T-helper 2 cell (primary cell): ENCODE measurements around the gene KRT39.
"Not testable (repeated sequence)": the region's sequence is repeated elsewhere in the genome, so short reads cannot be mapped to it uniquely, and the experiment has no call there.

ENCODE experiments used
- DNase-seq, 5 experiments: peaks; one replicate each; pipeline versions ENCODE4 v3.0.0 to v3.0.0-alpha.2; 2012 to 2022
- total RNA-seq, 2 donors: gene quantifications; one replicate each; lab custom pipeline; 2026; lab: John Stamatoyannopoulos, UW

The KRT39 gene
- 0 reads per million in 2 donors for total RNA-seq

DNA sequence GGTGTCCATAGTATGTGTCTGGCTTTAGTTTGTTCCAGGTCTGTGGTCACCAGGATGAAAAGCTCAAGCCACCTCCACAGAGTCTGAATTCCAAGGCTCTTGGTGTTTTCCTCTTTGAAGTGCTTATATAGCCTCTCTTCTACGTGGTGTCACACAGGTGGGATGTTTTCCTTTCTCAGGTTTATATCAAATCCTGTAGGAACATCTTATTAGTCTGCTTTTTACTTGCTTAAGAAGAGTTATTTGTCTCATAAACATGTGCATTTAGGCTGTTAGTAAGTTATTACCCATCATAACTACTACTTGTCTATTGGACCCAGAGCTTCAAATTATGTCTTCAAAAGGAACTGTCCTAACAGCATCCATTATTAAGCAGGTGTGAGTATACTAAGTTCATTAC is at the start of gene KRT39:
KRT39 (minus strand) TSS at position 101 of the 400 bp plus-strand sequence; CDS start at position 9, 92 bp downstream.
- no peak for DNase-seq

- DNase-seq, result no peak
Observed at GRCh38 chr17:41015454-41015853, 48.7 kb upstream of the KRT39 start.

DNA sequence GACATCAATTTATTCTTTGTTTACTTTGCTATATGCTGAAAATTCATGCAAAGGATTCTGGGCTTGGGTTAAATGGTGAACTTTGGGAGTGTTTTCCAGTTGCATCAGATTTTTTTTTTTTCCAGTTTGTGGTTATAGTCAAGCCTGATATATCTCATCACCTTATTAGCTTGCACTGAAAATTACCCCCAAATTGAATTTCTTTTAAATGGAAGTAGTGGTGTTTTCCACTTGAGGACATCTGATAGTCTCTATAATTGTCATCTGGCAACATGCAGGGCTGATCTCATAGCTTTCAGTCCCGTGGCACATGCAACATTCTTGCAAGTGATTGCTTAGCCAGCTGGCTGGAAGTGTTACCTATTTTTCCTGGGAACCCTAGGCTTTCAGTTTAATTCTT is 46.9 kb upstream of the KRT39 start:
- DNase-seq, result no peak

DNA sequence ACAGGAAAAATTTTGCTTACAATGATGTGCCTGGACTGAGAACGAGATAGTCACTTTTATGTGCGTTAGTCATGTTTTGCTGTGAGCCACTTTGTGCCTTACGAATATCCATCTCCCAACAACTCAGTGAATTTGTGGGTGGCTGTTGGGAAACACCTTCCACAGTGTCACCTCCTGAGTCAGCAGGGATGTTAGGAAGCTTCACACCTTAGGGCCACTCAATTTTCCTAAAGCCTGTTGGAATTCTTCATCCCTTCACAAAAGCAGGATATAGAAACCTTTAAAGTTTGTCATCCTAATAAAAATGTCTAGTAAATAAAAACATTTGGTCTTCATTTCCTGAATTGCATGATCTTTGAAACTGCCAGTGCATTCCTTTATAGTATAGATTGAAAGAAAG is 46.4 kb upstream of the KRT39 start:
- DNase-seq, result no peak

DNA sequence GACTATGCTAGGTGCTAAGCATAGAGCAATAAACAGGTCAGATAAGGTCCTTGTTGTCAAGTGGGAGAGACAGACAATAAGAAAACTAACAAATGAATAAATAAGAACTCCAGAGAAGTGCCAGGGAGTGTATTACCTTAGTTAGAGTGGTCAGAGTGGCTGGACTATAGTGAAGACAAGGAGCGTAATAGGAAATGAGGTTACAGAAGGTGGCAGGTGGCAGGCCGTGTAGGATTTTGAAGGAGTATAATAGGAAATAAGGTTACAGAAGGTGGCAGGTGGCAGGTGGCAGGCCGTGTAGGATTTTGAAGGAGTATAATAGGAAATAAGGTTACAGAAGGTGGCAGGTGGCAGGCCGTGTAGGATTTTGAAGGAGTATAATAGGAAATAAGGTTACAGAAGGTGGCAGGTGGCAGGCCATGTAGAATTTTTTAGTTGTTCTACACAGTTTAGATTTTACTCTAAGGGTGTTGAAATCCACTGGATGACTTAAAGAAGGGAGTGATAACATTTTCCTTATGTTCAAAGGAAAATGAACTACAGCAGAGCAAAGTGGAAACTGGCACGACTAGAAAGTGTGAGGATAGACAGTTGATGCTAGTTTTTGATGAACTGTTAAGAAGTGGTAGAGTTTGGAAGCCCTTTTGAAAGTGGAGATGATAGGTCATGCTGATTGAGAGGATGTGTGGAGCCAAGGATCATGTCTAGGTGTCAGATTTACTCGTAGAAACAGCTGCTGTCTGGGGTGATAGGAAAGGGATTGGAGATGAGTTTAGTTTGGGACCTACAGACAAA is 45.8 kb upstream of the KRT39 start:
- DNase-seq, result no peak

DNA sequence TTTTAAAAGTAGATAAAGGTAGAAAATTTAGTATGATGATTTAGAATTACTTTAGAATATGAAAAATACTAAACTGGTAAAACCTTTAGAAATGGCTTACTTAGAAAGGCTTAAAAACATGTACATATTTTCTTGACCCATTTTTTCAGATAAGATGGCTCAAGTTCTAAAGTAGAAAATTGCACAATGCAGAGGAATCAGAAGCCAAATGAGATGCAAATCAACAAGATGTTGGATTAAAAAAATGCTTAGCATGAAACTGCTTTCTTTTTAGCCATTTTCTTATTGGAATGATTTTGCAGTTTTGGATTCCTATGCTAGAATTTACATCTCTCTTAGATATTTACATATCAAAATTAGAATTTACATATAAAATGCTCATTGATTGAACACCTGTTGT is 43.7 kb upstream of the KRT39 start:
- no peak for DNase-seq

DNA sequence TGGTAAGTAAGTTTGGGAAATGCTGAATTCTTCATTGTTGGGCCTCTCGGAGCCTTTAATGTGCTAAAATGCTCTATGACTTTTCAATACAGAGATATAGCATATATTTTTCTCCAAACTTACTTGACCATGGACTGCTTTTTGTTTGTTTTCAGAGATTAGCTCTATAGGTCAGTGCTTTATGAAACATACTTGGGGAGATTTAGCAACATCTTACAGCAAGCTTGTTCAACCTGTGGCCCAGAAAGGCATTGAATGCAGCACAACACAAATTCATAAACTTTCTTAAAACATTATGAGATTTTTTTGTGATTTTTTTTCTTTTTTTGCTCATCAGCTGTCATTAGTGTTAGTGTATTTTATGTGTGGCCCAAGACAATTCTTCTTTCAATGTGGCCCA is 43.2 kb upstream of the KRT39 start:
- no peak for DNase-seq

DNA sequence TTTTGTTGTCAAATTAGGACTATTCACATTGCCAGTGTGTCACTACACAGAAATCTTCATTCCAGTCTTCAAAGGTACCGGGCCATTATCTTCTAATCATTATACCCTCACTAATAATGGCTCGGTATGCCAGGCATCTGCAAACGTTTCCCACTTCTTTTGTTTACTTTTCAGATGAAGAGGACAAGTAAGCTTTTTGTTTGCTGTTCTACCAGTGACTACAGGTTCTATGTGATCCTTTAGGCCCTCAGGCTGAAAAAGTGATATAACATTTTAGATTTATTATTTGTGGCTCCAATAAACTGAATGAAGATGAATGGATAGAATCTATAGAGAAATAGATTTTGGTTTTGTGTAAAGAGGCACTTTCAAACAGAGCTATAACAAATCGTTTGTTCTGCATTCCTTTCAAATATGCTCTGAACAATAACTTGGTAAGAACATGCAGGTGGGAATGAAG is 42.6 kb upstream of the KRT39 start:
- DNase-seq, result no peak

- DNase-seq, result no peak
Observed at GRCh38 chr17:41008811-41009210, 42.1 kb upstream of the KRT39 start, which contains the start of gene KRTAP3-1. Gene KRTAP3-1 (minus strand): TSS chr17:41009128. CDS start chr17:41009074, 54 bp downstream.

- DNase-seq, result no peak
Observed at GRCh38 chr17:41004397-41004796, 37.6 kb upstream of the KRT39 start.

DNA sequence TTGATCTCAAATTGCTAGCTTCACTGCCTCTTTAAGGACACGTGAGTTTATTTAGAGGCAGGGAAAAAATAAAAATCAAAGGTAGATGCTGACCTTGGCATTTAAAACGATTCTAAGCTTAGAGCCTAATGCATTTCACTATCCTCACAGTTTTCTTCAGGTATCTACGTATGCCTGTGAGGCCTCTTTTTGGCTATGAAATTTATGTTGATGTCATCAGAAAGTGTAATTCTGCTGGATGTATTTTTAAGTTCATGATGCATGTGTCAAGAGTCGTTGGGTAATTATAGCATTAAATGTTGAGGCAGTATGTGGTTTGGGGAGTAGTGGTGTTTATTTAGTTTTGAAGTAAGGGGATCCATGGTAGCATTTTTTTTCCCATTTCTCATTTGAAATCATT is 37.2 kb upstream of the KRT39 start:
- DNase-seq, result no peak

DNA sequence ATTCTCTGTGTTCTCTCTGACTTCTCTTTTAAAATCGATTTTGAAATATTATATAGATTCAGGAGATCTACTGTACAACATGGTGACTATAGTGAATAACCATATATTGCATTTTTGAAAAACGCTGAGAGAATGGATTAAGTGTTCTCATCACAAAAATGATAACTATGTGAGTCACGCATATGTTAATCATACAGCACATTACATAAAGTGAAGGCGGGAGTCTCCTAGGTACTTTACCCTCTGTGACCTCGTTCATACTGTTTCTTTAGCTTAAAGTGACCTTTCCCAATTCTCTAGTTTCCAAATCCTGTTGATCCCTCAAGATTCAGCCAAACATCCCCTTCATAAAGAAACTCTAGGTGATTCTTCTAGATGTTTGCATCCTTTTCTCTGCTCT is 36.1 kb upstream of the KRT39 start:
- no peak for DNase-seq

GRCh38 chr17:41001795-41002194 is 35.0 kb upstream of the KRT39 start:
- no peak for DNase-seq

DNA sequence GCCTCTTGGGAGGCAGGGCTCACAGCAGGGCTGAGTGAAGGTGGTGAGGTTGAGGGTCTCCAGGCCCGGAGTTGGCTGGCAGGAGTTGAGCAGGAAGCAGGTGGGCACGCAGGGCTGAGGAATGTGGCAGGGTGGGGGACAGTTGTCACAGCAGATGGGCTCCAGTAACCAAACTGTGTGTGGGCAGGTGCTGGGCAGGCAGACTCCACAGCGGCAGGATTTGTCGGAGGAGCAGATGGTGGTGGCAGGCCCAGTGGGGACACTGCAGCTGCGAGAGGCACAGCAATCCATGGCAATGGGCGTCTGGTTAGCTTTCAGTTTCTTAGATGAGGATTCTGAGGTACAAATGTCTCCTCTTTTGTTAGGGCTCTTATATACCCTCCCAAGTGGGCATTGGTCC is 32.8 kb upstream of the KRT39 start, which contains the start of gene KRTAP3-2:
KRTAP3-2 (minus strand) TSS at position 344 of the 400 bp plus-strand sequence; CDS start at position 291, 53 bp downstream.
- not testable (repeated sequence) for DNase-seq

- DNase-seq, result no peak
Observed at GRCh38 chr17:40997361-40997760, 30.6 kb upstream of the KRT39 start.

- DNase-seq, result no peak
Observed at GRCh38 chr17:40996829-40997228, 30.1 kb upstream of the KRT39 start.

- DNase-seq, result no peak
Observed at GRCh38 chr17:40995116-40995515, 28.4 kb upstream of the KRT39 start.

DNA sequence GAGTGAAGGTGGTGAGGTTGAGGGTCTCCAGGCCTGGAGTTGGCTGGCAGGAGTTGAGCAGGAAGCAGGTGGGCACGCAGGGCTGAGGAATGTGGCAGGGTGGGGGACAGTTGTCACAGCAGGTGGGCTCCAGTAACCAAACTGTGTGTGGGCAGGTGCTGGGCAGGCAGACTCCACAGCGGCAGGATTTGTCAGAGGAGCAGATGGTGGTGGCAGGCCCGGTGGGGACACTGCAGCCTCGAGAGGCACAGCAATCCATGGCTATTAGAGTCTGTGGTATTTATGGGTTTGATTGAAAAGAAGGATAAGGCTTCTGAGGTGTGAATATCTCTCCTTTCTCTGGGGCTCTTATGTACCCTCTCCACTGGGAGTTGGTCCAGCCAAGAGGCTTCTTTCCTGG is 27.1 kb upstream of the KRT39 start, which contains the start of gene KRTAP3-3:
KRTAP3-3 (minus strand) TSS at position 326 of the 400 bp plus-strand sequence; CDS start at position 259, 67 bp downstream.
- DNase-seq, result no peak

- DNase-seq, result no peak
Observed at GRCh38 chr17:40993084-40993483, 26.3 kb upstream of the KRT39 start.

DNA sequence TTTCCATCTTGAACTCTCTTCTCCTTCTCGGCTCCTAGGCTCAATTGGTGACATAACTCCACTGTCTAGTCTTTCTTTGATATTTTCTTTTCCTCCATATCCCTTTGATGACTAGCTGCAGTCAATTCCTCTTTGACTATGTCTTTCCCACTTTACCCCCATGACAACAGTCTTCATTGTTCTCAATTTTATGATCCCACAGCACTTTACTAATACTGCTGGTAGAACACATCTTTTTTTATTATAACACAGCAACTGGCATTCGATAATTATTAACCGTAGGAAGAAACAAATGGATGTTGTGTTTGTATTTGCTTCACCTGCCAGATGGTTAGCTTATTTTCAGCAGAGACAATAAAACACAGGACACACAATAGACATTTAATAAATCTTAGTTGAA is 25.9 kb upstream of the KRT39 start:
- DNase-seq, result no peak

GRCh38 chr17:40986920-40987319 is 20.2 kb upstream of the KRT39 start:
- DNase-seq, result no peak

GRCh38 chr17:40984226-40984625 is 17.5 kb upstream of the KRT39 start, which contains the start of gene KRT40:
Gene KRT40 (minus strand): TSS chr17:40984326. CDS start chr17:40984273, 53 bp downstream.
- no peak for DNase-seq

GRCh38 chr17:40981115-40981514 is 14.4 kb upstream of the KRT39 start:
- no peak for DNase-seq

- DNase-seq, result no peak
Observed at GRCh38 chr17:40980596-40980995, 13.8 kb upstream of the KRT39 start.
